GM12878 (cell line): Measurements from ENCODE around the gene GFAP.

Source experiments
- CBX3 ChIP-seq: fragments of 200-600 bp; sonication (generic); IDR thresholded peaks from 2 replicates; pipeline ENCODE4 v1.6.1; 2016; ENCODE audit warnings: low read depth, borderline replicate concordance
- CEBPB ChIP-seq, 2 experiments: fragments of 150-350 bp in 1 of 2; IDR thresholded peaks; 2 replicates each; pipeline ENCODE4 v1.6.1; 2012 to 2014; ENCODE audit warnings: low read depth in 2 of 2, low read length in 2 of 2, borderline replicate concordance in 1 of 2, inconsistent platforms in 1 of 2
- CTCF ChIP-seq, 3 experiments: IDR thresholded peaks in 2 of 3; conservative IDR thresholded peaks in 1 of 3; 2 replicates each; pipeline ENCODE4 v1.5.1; 2011; ENCODE audit warnings: low read depth in 3 of 3, low read length in 3 of 3, mild to moderate bottlenecking in 3 of 3, control low read depth in 2 of 3, moderate library complexity in 2 of 3, inconsistent platforms in 1 of 3, mixed read lengths in 1 of 3; ENCODE audit not compliant: control insufficient read depth in 2 of 3, insufficient read depth in 1 of 3; ENCODE audit errors: extremely low read depth in 1 of 3
- EP300 ChIP-seq, 2 experiments: fragments of 150-350 bp in 1 of 2; IDR thresholded peaks; 2 replicates each; pipeline ENCODE4 v1.6.1; 2011 to 2012; ENCODE audit warnings: low read depth in 2 of 2, low read length in 2 of 2, borderline replicate concordance in 1 of 2, improper control_type of control experiment in 1 of 2, inconsistent platforms in 1 of 2; ENCODE audit not compliant: control insufficient read depth in 1 of 2
- POLR2AphosphoS5 ChIP-seq: IDR thresholded peaks from 2 replicates; pipeline ENCODE4 v1.6.1; 2011; ENCODE audit warnings: mild to moderate bottlenecking, low read length, inconsistent platforms
- STAT3 ChIP-seq: IDR thresholded peaks from 2 replicates; pipeline ENCODE4 v1.6.1; 2011; ENCODE audit warnings: low read depth, low read length, improper control_type of control experiment
- ZNF274 ChIP-seq: IDR thresholded peaks from one replicate; pipeline ENCODE4 v1.8.0; 2011; ENCODE audit not compliant: insufficient read length, insufficient read depth

GRCh38 chr17:44900894-44901293, 14.4 kb downstream of the GFAP start:
- TF ChIP-seq POLR2AphosphoS5 (no peak), CTCF (IDR thresholded peaks at IDR 0.05 in 2 of 3, conservative IDR thresholded peaks at IDR 0.05 in 1 of 3; ENCODE audit: control insufficient read depth in 2 of 3, extremely low read depth in 1 of 3, insufficient read depth in 1 of 3, low read depth in 3 of 3, low read length in 3 of 3) (no peak), EP300 (IDR thresholded peaks at IDR 0.05; ENCODE audit: borderline replicate concordance in 1 of 2, control insufficient read depth in 1 of 2, low read depth in 2 of 2, low read length in 2 of 2) (no peak), STAT3 (no peak), CEBPB (IDR thresholded peaks at IDR 0.05; ENCODE audit: borderline replicate concordance in 1 of 2, low read depth in 2 of 2, low read length in 2 of 2) (no peak), ZNF274 (no peak), CBX3 (no peak)
